Ovary (tissue), 9 donors: ENCODE data around the gene PSMD12. TPM values are rescaled to one million over a fixed set of nuclear protein-coding genes. Genes with fewer than 3 reads are reported as not detected.
A peak's percentile ranks its signal among the peaks of the same experiment; 100 is the strongest.

Source experiments
- DNase-seq, 5 donors: peaks; one replicate each; pipeline ENCODE4 v3.0.0-alpha.2; 2019 to 2020
- H3K27ac ChIP-seq, 2 donors: fragments of 200-600 bp; one replicate each; pipeline versions ENCODE4 v1.5.1 to v1.8.0; 2019 to 2022
- H3K27me3 ChIP-seq: fragments of 200-600 bp; one replicate; pipeline ENCODE4 v1.8.0; 2022
- H3K36me3 ChIP-seq: fragments of 200-600 bp; sonication (generic); one replicate; pipeline ENCODE4 v1.5.1; 2019
- H3K4me1 ChIP-seq: one replicate; pipeline ENCODE4 v1.8.1; 2013; ENCODE audit warnings: mild to moderate bottlenecking, moderate library complexity; ENCODE audit not compliant: insufficient read depth
- H3K4me3 ChIP-seq: fragments of 200-600 bp; sonication (generic); one replicate; pipeline ENCODE4 v1.5.1; 2017
- H3K9me3 ChIP-seq, 2 donors: fragments of 200-600 bp in 1 of 2; sonication (generic) in 1 of 2; one replicate each; pipeline versions ENCODE4 v1.5.1 to v1.8.1; 2013 to 2019; ENCODE audit warnings: mild to moderate bottlenecking in 1 of 2, moderate library complexity in 1 of 2
- CTCF ChIP-seq, 3 donors: fragments of 450-650 bp in 2 of 3; fragments of 200-600 bp in 1 of 3; IDR thresholded peaks; one replicate each; pipeline versions ENCODE4 v1.5.1 to v1.8.0; 2016 to 2022; ENCODE audit warnings: antibody characterized with exemption in 3 of 3, mild to moderate bottlenecking in 1 of 3
- EP300 ChIP-seq: sonication (generic); formaldehyde crosslinking; IDR thresholded peaks from one replicate; pipeline ENCODE4 v1.6.1; 2017; ENCODE audit warnings: antibody characterized with exemption
- POLR2A ChIP-seq: fragments of 450-650 bp; IDR thresholded peaks from one replicate; pipeline ENCODE4 v1.6.1; 2017; ENCODE audit warnings: antibody characterized with exemption, mild to moderate bottlenecking, moderate library complexity
- WGBS, 3 donors: extraction: QIAGEN DNeasy Blood & Tissue Kit in 1 of 3; methylation state at CpG; one replicate each; pipeline versions ENCODE4 v1.1.5 to v1.1.7; 2013 to 2017; 5-methylcytosine and 5-hydroxymethylcytosine counted together
- intact Hi-C, 4 donors: fragments of 100-400 bp; cut with DNase I; formaldehyde crosslinking; loops; one replicate each; pipeline versions ENCODE4 v1.11.0 to v1.15.1; 2022 to 2023
- polyA plus RNA-seq, 2 donors: library from polyadenylated mRNA; stranded (reverse); fragments of 200-250 nt in 1 of 2; fragments of 350-450 nt in 1 of 2; fragmentation: Illumina TruSeq in 1 of 2; extraction: RNeasy Lipid Tissue Mini Kit (QIAGEN cat#74804) in 1 of 2; gene quantifications; one replicate each; pipeline ENCODE4 v1.2.3, GENCODE V29; 2013 to 2014
- total RNA-seq, 7 donors: library from RNA; depleted of rRNA in 2 of 7; stranded (reverse); fragments of >200 nt in 2 of 7; fragmentation: NEBNext Ultra II Directional in 3 of 7; extraction: Animal tissue kit (Norgen Biotek cat#: 25700) in 3 of 7; gene quantifications; one replicate each; pipeline versions ENCODE4 v1.1.0 to v1.2.4, GENCODE V29; 2016 to 2023
- donor health status: DM: no; HTN: no; CAD: no; lungs with moderate emphysema.
- donor health status: DM: no; HTN: no; CAD: no.
- donor health status: Bipolar disorder and iron deficiency.
- donor health status: DM: yes; HTN: yes; CAD: no.
- donor health status: DM: no; HTN: no; CAD: no.
- donor health status: DM: yes; HTN: yes; CAD: no.

PSMD12 gene
- total and polyA plus RNA-seq, 9 donors = 12.4 to 41.7 (median 36.8) TPM

GRCh38 chr17:67379251-67379630 lies 12.9 kb upstream of the PSMD12 start:
- DNase-seq = no peak

GRCh38 chr17:67378454-67379250 lies 12.3 kb upstream of the PSMD12 start:
- 0 to 1% (median 0%) methylated on average over 60 to 72 of the region's 72 CpGs for WGBS, 3 donors

More at GRCh38 chr17:67379251-67379630, 12.9 kb upstream of the PSMD12 start:
- Histone ChIP-seq H3K9me3 (no peaks in the 10 kb centered on the region), H3K4me1 (peaks cover 5% of the 10 kb centered on the region), H3K27ac (peak overlapping the region; percentile 82 to 86), H3K36me3 (no peaks in the 10 kb centered on the region), H3K4me3 (peak overlapping the region; percentile 88), H3K27me3 (no peaks in the 10 kb centered on the region)
- TF ChIP-seq POLR2A = no peak
- TF ChIP-seq EP300 = no peak
- no peak for TF ChIP-seq CTCF (IDR thresholded peaks at IDR 0.05)
- WGBS, 3 donors = 39 to 57% (median 47%) methylated on average over 8 of the region's 8 CpGs
- intact Hi-C loops = loop anchor here in 3 of 4 donors (2.0 to 10.0 kb wide), 5 partner anchors 96 to 313 kb away; no protein-coding TSS in a partner anchor

DNA sequence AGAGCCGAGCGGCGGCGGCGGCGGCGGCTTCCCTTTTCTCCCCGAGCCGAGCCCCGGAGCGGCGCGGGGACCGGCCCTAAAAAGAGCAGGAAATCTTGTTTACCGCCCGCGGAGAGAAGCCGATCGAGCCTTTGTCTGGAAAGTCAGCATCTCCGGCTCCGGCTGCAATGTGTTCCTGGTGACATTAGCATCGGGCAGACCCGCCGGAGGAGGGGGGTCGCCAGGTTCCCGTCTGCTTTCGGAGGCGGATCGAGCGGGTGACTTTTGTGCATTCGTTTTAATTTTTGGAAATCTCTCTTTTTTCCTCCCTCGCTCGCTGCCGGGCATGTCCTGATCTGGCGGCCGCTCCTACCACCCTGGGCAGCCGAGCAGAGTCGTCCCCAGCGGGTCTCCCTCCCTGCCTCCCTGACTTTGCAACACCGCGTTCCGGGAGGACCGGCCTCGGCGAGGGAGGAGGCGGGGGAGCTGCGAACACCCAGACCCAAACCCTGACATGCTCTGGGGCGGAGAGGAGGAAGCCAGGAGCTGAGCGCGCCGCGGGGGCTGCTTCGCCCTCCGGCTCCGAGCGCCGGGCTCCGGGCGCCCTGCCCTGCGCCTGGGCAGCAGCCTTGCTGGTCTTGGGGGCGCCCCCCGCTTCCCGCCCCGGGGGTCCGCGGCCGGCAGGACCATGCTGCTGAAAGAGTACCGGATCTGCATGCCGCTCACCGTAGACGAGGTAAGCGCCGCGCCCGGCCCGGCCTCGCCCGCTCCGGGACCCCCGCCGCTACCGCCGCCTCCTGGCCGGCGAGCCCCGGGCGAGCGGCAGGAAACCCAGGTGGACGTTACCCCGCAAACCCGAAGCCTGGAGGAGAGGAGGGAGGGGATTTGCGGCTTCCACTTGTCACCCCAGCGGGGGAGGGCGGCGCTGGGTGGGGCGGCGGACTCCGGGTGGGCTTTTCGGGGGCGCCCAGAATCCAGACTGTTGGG lies 11.4 kb upstream of the PSMD12 start:
- Histone ChIP-seq H3K36me3 (no peaks in the 10 kb centered on the region), H3K4me1 (peaks cover 5% of the 10 kb centered on the region), H3K27ac (peak overlapping the region; percentile 82 to 86), H3K4me3 (peak overlapping the region; percentile 88), H3K27me3 (no peaks in the 10 kb centered on the region), H3K9me3 (no peaks in the 10 kb centered on the region)
- TF ChIP-seq POLR2A (no peak), CTCF (IDR thresholded peaks at IDR 0.05) (peak in 2 of 3 donors; percentile 29 to 46)
- intact Hi-C loops = loop anchor here (2.0 to 10.0 kb wide), 5 partner anchors 97 to 315 kb away; no protein-coding TSS in a partner anchor
- DNase-seq = peak; percentile 45 to 74 (median 59)
- 0 to 1% (median 1%) methylated on average over 69 to 100 of the region's 100 CpGs for WGBS, 3 donors

More at GRCh38 chr17:67378454-67379250, 12.3 kb upstream of the PSMD12 start:
- Histone ChIP-seq H3K27ac (peak overlapping the region; percentile 82 to 86), H3K4me1 (peaks cover 5% of the 10 kb centered on the region), H3K27me3 (no peaks in the 10 kb centered on the region), H3K36me3 (no peaks in the 10 kb centered on the region), H3K9me3 (no peaks in the 10 kb centered on the region), H3K4me3 (peak overlapping the region; percentile 88)
- peak; percentile 72 to 88 (median 81) for DNase-seq
- intact Hi-C loops = loop anchor here in 3 of 4 donors (2.0 to 10.0 kb wide), 5 partner anchors 96 to 314 kb away; no protein-coding TSS in a partner anchor
- TF ChIP-seq EP300 (no peak), CTCF (IDR thresholded peaks at IDR 0.05) (peak in 2 of 3 donors; percentile 95 to 96), POLR2A (peak; percentile 47)
